PC-9 (cell line): ENCODE measurements around the gene NCF4. TPM values are rescaled to one million over a fixed set of nuclear protein-coding genes. Genes with fewer than 3 reads are reported as not detected.

Source experiments
- BruUV-seq: library from RNA; stranded (reverse); fragments of 400-500 nt; replicated peaks from 2 replicates; lab custom pipeline; 2021; lab: Mats Ljungman, UMichigan
- CTCF ChIA-PET: fragments of 300-600 bp; sonication (Branson Sonifier 250); formaldehyde crosslinking; loops from one replicate; lab custom pipeline; 2022; ENCODE audit warnings: antibody characterized with exemption; lab: Charles Lee
- POLR2A ChIA-PET: fragments of 300-600 bp; sonication (Branson Sonifier 250); formaldehyde crosslinking; loops from one replicate; lab custom pipeline; 2022; ENCODE audit warnings: antibody characterized with exemption; ENCODE audit not compliant: unreplicated experiment; lab: Charles Lee
- DNase-seq, 2 experiments: peaks; one replicate each; pipeline versions ENCODE4 v3.0.0 to v3.0.0-alpha.2; 2015 to 2022; ENCODE audit warnings: mixed read lengths in 1 of 2
- H2AFZ ChIP-seq: fragments of 200-600 bp; sonication (generic); 2 replicates; pipeline ENCODE4 v1.8.1; 2017; ENCODE audit warnings: antibody characterized with exemption
- H3F3A ChIP-seq: fragments of 200-600 bp; sonication (generic); 2 replicates; pipeline ENCODE4 v1.8.1; 2017; ENCODE audit warnings: antibody characterized with exemption, mild to moderate bottlenecking, low read depth; ENCODE audit not compliant: insufficient read depth
- H3K27ac ChIP-seq: fragments of 200-600 bp; sonication (generic); 2 replicates; pipeline ENCODE4 v1.6.1; 2016; ENCODE audit warnings: mixed run types
- H3K27me3 ChIP-seq: fragments of 200-600 bp; sonication (generic); 2 replicates; pipeline ENCODE4 v1.6.1; 2016; ENCODE audit warnings: low read depth, mixed run types; ENCODE audit not compliant: insufficient read depth
- H3K36me3 ChIP-seq: fragments of 200-600 bp; sonication (generic); 2 replicates; pipeline ENCODE4 v1.6.1; 2016; ENCODE audit warnings: low read depth, mixed run types
- H3K4me1 ChIP-seq: fragments of 200-600 bp; sonication (generic); replicated peaks from 2 replicates; pipeline ENCODE4 v1.6.1; 2016; ENCODE audit warnings: mixed run types; ENCODE audit not compliant: insufficient read depth
- H3K4me2 ChIP-seq: fragments of 200-600 bp; sonication (generic); 2 replicates; pipeline ENCODE4 v1.6.1; 2017; ENCODE audit warnings: mixed run types
- H3K4me3 ChIP-seq: fragments of 200-600 bp; sonication (generic); 2 replicates; pipeline ENCODE4 v1.6.1; 2016; ENCODE audit warnings: mixed run types
- H3K79me2 ChIP-seq: fragments of 200-600 bp; sonication (generic); 2 replicates; pipeline ENCODE4 v1.6.1; 2017; ENCODE audit warnings: low read depth, mixed run types
- H3K9me2 ChIP-seq: fragments of 200-600 bp; sonication (generic); 2 replicates; pipeline ENCODE4 v1.8.1; 2017; ENCODE audit warnings: mild to moderate bottlenecking; ENCODE audit not compliant: insufficient read depth
- H3K9me3 ChIP-seq: fragments of 200-600 bp; sonication (generic); 2 replicates; pipeline ENCODE4 v1.8.1; 2016; ENCODE audit warnings: low read depth; ENCODE audit not compliant: insufficient read depth
- H4K20me1 ChIP-seq: fragments of 200-600 bp; sonication (generic); 2 replicates; pipeline ENCODE4 v1.8.1; 2017; ENCODE audit not compliant: insufficient read depth
- EZH2 ChIP-seq: fragments of 200-600 bp; sonication (generic); IDR thresholded peaks from 2 replicates; pipeline ENCODE4 v1.8.0; 2017; ENCODE audit warnings: antibody characterized with exemption, low read depth
- intact Hi-C: fragments of 100-400 bp; cut with micrococcal nuclease; formaldehyde crosslinking; loops from one replicate; pipeline ENCODE4 v1.10.0; 2022; ENCODE audit not compliant: unreplicated experiment
- total RNA-seq: library from RNA; stranded (reverse); gene quantifications from 2 replicates; pipeline ENCODE4 v1.2.3, GENCODE V29; 2021
- TF ChIP-seq, protein P1 (sequence below): fragments of 200-600 bp; sonication (generic); conservative IDR thresholded peaks from 2 replicates; pipeline ENCODE4 v1.6.1; 2017; ENCODE audit warnings: mixed run types, antibody characterized with exemption, mild to moderate bottlenecking, moderate library complexity

The NCF4 gene
- total RNA-seq, 1 experiment from 2014 or later, result 3.9 TPM

- Histone ChIP-seq H3K79me2 (no peaks in the 10 kb centered on the region), H3K4me3 (no peak overlapping the region; the same call in 1 of the 2 replicates), H3F3A (no peaks in the 10 kb centered on the region), H4K20me1 (no peaks in the 10 kb centered on the region), H3K4me1 (0 out of 2 replicates have a peak, but pooled peaks cover 5% of the 10 kb centered on the region), H3K4me2 (peak overlapping the region; percentile 72), H3K36me3 (no peaks in the 10 kb centered on the region), H3K27me3 (peaks cover 81% of the 10 kb centered on the region), H3K27ac (no peak overlapping the region), H3K9me3 (no peaks in the 10 kb centered on the region), H2AFZ (no peak overlapping the region), H3K9me2 (no peaks in the 10 kb centered on the region)
- TF ChIP-seq, protein P1, sequence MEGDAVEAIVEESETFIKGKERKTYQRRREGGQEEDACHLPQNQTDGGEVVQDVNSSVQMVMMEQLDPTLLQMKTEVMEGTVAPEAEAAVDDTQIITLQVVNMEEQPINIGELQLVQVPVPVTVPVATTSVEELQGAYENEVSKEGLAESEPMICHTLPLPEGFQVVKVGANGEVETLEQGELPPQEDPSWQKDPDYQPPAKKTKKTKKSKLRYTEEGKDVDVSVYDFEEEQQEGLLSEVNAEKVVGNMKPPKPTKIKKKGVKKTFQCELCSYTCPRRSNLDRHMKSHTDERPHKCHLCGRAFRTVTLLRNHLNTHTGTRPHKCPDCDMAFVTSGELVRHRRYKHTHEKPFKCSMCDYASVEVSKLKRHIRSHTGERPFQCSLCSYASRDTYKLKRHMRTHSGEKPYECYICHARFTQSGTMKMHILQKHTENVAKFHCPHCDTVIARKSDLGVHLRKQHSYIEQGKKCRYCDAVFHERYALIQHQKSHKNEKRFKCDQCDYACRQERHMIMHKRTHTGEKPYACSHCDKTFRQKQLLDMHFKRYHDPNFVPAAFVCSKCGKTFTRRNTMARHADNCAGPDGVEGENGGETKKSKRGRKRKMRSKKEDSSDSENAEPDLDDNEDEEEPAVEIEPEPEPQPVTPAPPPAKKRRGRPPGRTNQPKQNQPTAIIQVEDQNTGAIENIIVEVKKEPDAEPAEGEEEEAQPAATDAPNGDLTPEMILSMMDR, result no peak
- no peak for TF ChIP-seq EZH2
- ChIA-PET POLR2A (no interaction called here), CTCF (no interaction called here)
- no peak for DNase-seq
- BruUV-seq, result no TSS peak
- intact Hi-C loops, result no loop called here
These were observed 43.3 kb upstream of the NCF4 start for GRCh38 chr22:36817525-36817848.

GRCh38 chr22:36818010-36818642 lies 42.7 kb upstream of the NCF4 start:
- Histone ChIP-seq H3K27ac (no peak overlapping the region), H3K36me3 (no peaks in the 10 kb centered on the region), H3K27me3 (peaks cover 77% of the 10 kb centered on the region), H2AFZ (no peak overlapping the region), H3K4me2 (no peak overlapping the region), H3K79me2 (no peaks in the 10 kb centered on the region), H3K4me3 (no peak overlapping the region), H4K20me1 (no peaks in the 10 kb centered on the region), H3K9me3 (no peaks in the 10 kb centered on the region), H3K4me1 (0 out of 2 replicates have a peak, but pooled peaks cover 5% of the 10 kb centered on the region), H3F3A (no peaks in the 10 kb centered on the region), H3K9me2 (no peaks in the 10 kb centered on the region)
- TF ChIP-seq, protein P1, result no peak
- no peak for TF ChIP-seq EZH2
- intact Hi-C loops, result no loop called here
- ChIA-PET CTCF (interaction anchor here (1.0 to 1.2 kb wide), 2 partner anchors 11 to 38 kb away, joined by 3 to 5 read pairs; no protein-coding TSS in a partner anchor), POLR2A (no interaction called here)
- DNase-seq, result peak in 1 of 2 experiments; percentile 41
- no TSS peak for BruUV-seq

GRCh38 chr22:36819112-36819511 lies 41.7 kb upstream of the NCF4 start:
- ChIA-PET POLR2A (no interaction called here), CTCF (interaction anchor here (1.0 to 1.2 kb wide), 2 partner anchors 12 to 37 kb away, joined by 3 to 5 read pairs; no protein-coding TSS in a partner anchor)
- no TSS peak for BruUV-seq
- Histone ChIP-seq H3K9me2 (no peaks in the 10 kb centered on the region), H3F3A (no peaks in the 10 kb centered on the region), H3K79me2 (no peaks in the 10 kb centered on the region), H3K9me3 (no peaks in the 10 kb centered on the region), H3K27ac (no peak overlapping the region), H3K4me3 (no peak overlapping the region), H3K4me1 (0 out of 2 replicates have a peak, but pooled peaks cover 5% of the 10 kb centered on the region), H3K27me3 (peaks cover 67% of the 10 kb centered on the region), H4K20me1 (no peaks in the 10 kb centered on the region), H3K4me2 (no peak overlapping the region), H3K36me3 (no peaks in the 10 kb centered on the region), H2AFZ (no peak overlapping the region)
- TF ChIP-seq EZH2, result no peak
- TF ChIP-seq, protein P1, result no peak
- no peak for DNase-seq
- intact Hi-C loops, result no loop called here
